CD4-positive, alpha-beta T cell treated with Interleukin-6 at 100 ng/mL for 8 hours (primary cell): ENCODE measurements around the gene PRM1.

ENCODE experiments used
- DNase-seq: peaks from one replicate; pipeline ENCODE4 v3.0.0-alpha.2; 2020; ENCODE audit warnings: mixed read lengths, low spot score

PRM1 gene

GRCh38 chr16:11236461-11237254, 44.5 kb downstream of the PRM1 start:
- DNase-seq: no peak

GRCh38 chr16:11235703-11235991, 45.5 kb downstream of the PRM1 start:
- no peak for DNase-seq

GRCh38 chr16:11234884-11235702, 46.0 kb downstream of the PRM1 start:
- DNase-seq: no peak

- peak; percentile 49 for DNase-seq
Observed at GRCh38 chr16:11233727-11234376, 47.3 kb downstream of the PRM1 start.

- DNase-seq: peak; percentile 86
Observed at GRCh38 chr16:11232852-11233726, 48.0 kb downstream of the PRM1 start.

- DNase-seq: no peak
Observed at GRCh38 chr16:11232302-11232851, 48.8 kb downstream of the PRM1 start.

- no peak for DNase-seq
Observed at GRCh38 chr16:11231367-11231970, 49.7 kb downstream of the PRM1 start.
